C4-2B (cell line): ENCODE results near the gene NUDT17.

Experiments used
- CTCF ChIP-seq: fragments of 450-650 bp; conservative IDR thresholded peaks from 2 replicates; pipeline ENCODE4 v1.5.1; 2017; ENCODE audit warnings: mild to moderate bottlenecking
- ZFX ChIP-seq: fragments of 450-650 bp; IDR thresholded peaks from 2 replicates; pipeline ENCODE4 v1.6.1; 2017

GRCh38 chr1:145846201-145846612 is 777 bp downstream of the NUDT17 start:
- no peak for TF ChIP-seq CTCF
- TF ChIP-seq ZFX, result no peak
